Small intestine (tissue), 7 donors: ENCODE results near the gene CBFB. TPM values are rescaled to one million over a fixed set of nuclear protein-coding genes. Genes with fewer than 3 reads are reported as not detected.

Source experiments
- DNase-seq, 2 donors: peaks; one replicate each; pipeline versions ENCODE4 v3.0.0 to v3.0.0-alpha.2; 2013
- FAIRE-seq: peaks from 2 replicates; lab custom pipeline; 2012; peaks lifted over from hg19 to GRCh38; lab: Jason Lieb, UNC
- H3K27ac ChIP-seq, 3 donors: one replicate each; pipeline ENCODE4 v1.5.1; 2013; ENCODE audit warnings: low read length in 2 of 3, mild to moderate bottlenecking in 2 of 3, control low read depth in 1 of 3, inconsistent platforms in 1 of 3, low read depth in 1 of 3, moderate library complexity in 1 of 3
- H3K27me3 ChIP-seq, 3 donors: one replicate each; pipeline ENCODE4 v1.6.1; 2013; ENCODE audit warnings: low read length in 3 of 3, inconsistent platforms in 1 of 3; ENCODE audit not compliant: control insufficient read depth in 3 of 3, insufficient read depth in 3 of 3
- H3K36me3 ChIP-seq, 3 donors: one replicate each; pipeline ENCODE4 v1.6.1; 2013; ENCODE audit warnings: low read length in 3 of 3, inconsistent platforms in 1 of 3, low read depth in 1 of 3, mild to moderate bottlenecking in 1 of 3, moderate library complexity in 1 of 3; ENCODE audit not compliant: control insufficient read depth in 3 of 3, insufficient read depth in 2 of 3
- H3K4me1 ChIP-seq, 3 donors: one replicate each; pipeline ENCODE4 v1.6.1; 2013; ENCODE audit warnings: low read length in 2 of 3, inconsistent platforms in 1 of 3, low read depth in 1 of 3, mild to moderate bottlenecking in 1 of 3, moderate library complexity in 1 of 3; ENCODE audit not compliant: control insufficient read depth in 3 of 3, insufficient read depth in 2 of 3
- H3K4me3 ChIP-seq, 3 donors: one replicate each; pipeline ENCODE4 v1.5.1; 2013; ENCODE audit warnings: low read length in 3 of 3, control low read depth in 1 of 3, inconsistent platforms in 1 of 3, low read depth in 1 of 3, mild to moderate bottlenecking in 1 of 3, moderate library complexity in 1 of 3
- H3K9me3 ChIP-seq, 2 donors: one replicate each; pipeline ENCODE4 v1.6.1; 2013; ENCODE audit warnings: low read depth in 1 of 2, low read length in 1 of 2; ENCODE audit not compliant: control insufficient read depth in 2 of 2, insufficient read depth in 1 of 2
- WGBS, 3 donors: extraction: QIAGEN DNeasy Blood & Tissue Kit; methylation state at CpG; one replicate each; pipeline ENCODE4 v1.1.7; 2013; 5-methylcytosine and 5-hydroxymethylcytosine counted together
- polyA plus RNA-seq, 4 donors: library from polyadenylated mRNA; stranded (reverse) in 3 of 4; unstranded in 1 of 4; fragments of 200-250 nt in 3 of 4; fragments of 120-200 nt in 1 of 4; gene quantifications; one replicate each; pipeline versions ENCODE4 v1.2.1 to v1.2.3, GENCODE V29; 2013
- donor health status: healthy with polysubstance abuse.
- donor health status: control.
- donor health status: control.
- donor health status: Bipolar disorder and iron deficiency.
- donor health status: healthy.

The CBFB gene
- polyA plus RNA-seq, 4 donors = 5.4 to 21.6 (median 10.7) TPM

- H3K4me3 ChIP-seq = no peak overlapping the region
- H3K36me3 ChIP-seq = peaks cover 11 to 80% (median 21%) of the 10 kb centered on the region in 3 donors
- no peaks in the 10 kb centered on the region for H3K27me3 ChIP-seq
- FAIRE-seq = no peak
- H3K9me3 ChIP-seq = no peaks in the 10 kb centered on the region
- DNase-seq = no peak
- H3K27ac ChIP-seq = no peak overlapping the region
- peaks cover 0 to 5% (median 0%) of the 10 kb centered on the region in 3 donors for H3K4me1 ChIP-seq
- 97 to 99% (median 99%) methylated on average over 13 of the region's 13 CpGs for WGBS, 3 donors
These were observed 112.4 kb downstream of the CBFB start for GRCh38 chr16:67141391-67141790.

DNA sequence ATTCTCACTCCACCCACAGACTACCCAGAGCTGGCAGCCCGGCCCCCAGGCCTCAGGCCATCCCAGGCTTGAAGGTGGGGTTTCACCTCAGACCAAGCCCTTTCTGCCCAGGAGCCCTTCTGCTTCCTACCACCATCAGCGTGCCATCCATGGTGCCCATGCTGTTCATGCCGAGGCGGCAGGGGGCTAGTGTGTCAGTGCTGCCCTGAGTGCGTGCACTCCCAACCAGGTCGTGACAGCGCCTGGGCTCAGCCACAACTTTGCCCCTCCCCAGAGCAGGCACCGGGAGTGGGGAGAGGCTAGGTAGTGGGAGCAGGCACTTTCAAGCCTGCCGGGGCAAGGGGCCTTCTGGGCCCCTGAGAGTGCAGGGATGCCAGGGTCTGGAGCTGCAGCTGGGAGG is 113.4 kb downstream of the CBFB start:
- no peak overlapping the region for H3K4me3 ChIP-seq
- FAIRE-seq = no peak
- H3K9me3 ChIP-seq = no peaks in the 10 kb centered on the region
- H3K4me1 ChIP-seq = peaks cover 0 to 5% (median 0%) of the 10 kb centered on the region in 3 donors
- peaks cover 11 to 84% (median 26%) of the 10 kb centered on the region in 3 donors for H3K36me3 ChIP-seq
- WGBS, 3 donors = 93 to 99% (median 94%) methylated on average over 8 to 9 of the region's 9 CpGs
- no peak for DNase-seq
- H3K27me3 ChIP-seq = no peaks in the 10 kb centered on the region
- H3K27ac ChIP-seq = no peak overlapping the region

DNA sequence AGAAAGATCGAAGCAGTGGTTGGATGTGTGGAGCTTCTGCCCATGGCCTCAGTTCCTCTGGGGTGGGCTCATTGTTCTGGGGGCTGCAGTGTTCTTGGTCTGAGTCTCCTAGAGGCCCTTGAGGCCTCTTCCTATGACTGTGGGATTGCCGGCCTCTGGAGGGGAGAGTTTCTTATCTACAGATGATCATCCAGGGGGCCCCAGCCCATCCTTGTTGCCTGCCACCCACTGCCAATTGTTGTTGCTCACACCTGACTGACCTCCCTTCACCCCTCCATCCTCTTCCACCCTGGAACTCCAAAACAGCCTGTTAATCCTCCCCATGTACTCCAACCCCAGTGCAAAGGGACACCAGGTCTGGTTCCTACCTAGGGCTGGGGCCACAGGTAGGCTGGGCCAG is 116.0 kb downstream of the CBFB start:
- H3K4me1 ChIP-seq = no peaks in the 10 kb centered on the region
- DNase-seq = no peak
- H3K36me3 ChIP-seq = peaks cover 11 to 91% (median 24%) of the 10 kb centered on the region in 3 donors
- WGBS, 3 donors = 96% methylated on average over 2 of the region's 2 CpGs
- no peak overlapping the region for H3K4me3 ChIP-seq
- FAIRE-seq = no peak
- H3K27ac ChIP-seq = no peak overlapping the region
- H3K27me3 ChIP-seq = peaks cover 0 to 10% (median 0%) of the 10 kb centered on the region in 3 donors
- no peaks in the 10 kb centered on the region for H3K9me3 ChIP-seq

GRCh38 chr16:67145746-67146145 is 116.8 kb downstream of the CBFB start:
- FAIRE-seq = no peak
- 87 to 95% (median 91%) methylated on average over 2 of the region's 2 CpGs for WGBS, 3 donors
- H3K4me1 ChIP-seq = peaks cover 0 to 5% (median 0%) of the 10 kb centered on the region in 3 donors
- peaks cover 11 to 85% (median 21%) of the 10 kb centered on the region in 3 donors for H3K36me3 ChIP-seq
- peaks cover 0 to 18% (median 0%) of the 10 kb centered on the region in 3 donors for H3K27me3 ChIP-seq
- no peaks in the 10 kb centered on the region for H3K9me3 ChIP-seq
- H3K4me3 ChIP-seq = no peak overlapping the region
- no peak for DNase-seq
- H3K27ac ChIP-seq = no peak overlapping the region

- WGBS, 3 donors = 84 to 91% (median 87%) methylated on average over 7 of the region's 7 CpGs
- peak in 1 of 2 donors; percentile 20 for DNase-seq
- Histone ChIP-seq H3K27me3 (peaks cover 0 to 28% (median 0%) of the 10 kb centered on the region in 3 donors), H3K4me1 (peaks cover 0 to 15% (median 0%) of the 10 kb centered on the region in 3 donors), H3K9me3 (no peaks in the 10 kb centered on the region), H3K4me3 (no peak overlapping the region), H3K36me3 (peaks cover 7 to 75% (median 14%) of the 10 kb centered on the region in 3 donors), H3K27ac (no peak overlapping the region)
- FAIRE-seq = no peak
These were observed 117.8 kb downstream of the CBFB start for GRCh38 chr16:67146523-67147357.

DNA sequence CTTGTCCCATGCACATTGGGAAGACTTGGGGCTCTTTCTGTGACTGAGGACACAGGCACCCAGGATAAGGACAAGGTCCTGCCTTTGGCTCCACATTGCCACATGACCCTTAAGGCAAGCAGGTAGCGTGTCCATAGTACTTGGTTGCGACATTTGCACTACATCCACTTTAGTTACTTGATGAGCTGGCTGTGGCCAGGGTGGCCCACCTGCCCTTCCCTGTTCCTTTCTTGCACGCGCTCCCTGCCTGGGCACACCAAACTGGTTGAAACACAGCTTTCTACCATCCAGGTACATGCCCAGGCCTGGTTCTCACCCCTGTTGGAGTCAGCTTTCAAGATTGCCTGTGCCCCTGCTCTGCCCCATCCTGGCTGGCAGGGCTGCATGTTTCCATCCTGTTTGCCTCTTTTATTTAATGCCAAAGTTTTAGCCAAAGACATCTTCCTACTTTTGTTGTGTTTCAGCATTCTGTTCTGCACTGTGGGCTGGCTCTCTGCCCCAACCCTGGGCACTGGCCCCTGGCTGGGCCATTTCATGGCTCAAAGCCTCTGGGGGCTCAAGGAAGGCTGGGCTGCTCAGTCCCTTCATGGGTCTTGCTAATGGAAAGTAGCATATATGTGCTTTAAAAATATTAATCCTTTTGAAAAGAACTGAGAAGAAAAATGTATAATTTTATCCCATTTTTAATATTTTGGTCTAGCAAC is 118.6 kb downstream of the CBFB start:
- peaks cover 0 to 16% (median 0%) of the 10 kb centered on the region in 3 donors for H3K4me1 ChIP-seq
- no peak overlapping the region for H3K27ac ChIP-seq
- FAIRE-seq (no peak), DNase-seq (no peak)
- H3K4me3 ChIP-seq = no peak overlapping the region
- peaks cover 4 to 67% (median 10%) of the 10 kb centered on the region in 3 donors for H3K36me3 ChIP-seq
- H3K27me3 ChIP-seq = peaks cover 0 to 32% (median 0%) of the 10 kb centered on the region in 3 donors
- WGBS, 3 donors = 96 to 98% (median 97%) methylated on average over 4 of the region's 4 CpGs
- no peaks in the 10 kb centered on the region for H3K9me3 ChIP-seq

DNA sequence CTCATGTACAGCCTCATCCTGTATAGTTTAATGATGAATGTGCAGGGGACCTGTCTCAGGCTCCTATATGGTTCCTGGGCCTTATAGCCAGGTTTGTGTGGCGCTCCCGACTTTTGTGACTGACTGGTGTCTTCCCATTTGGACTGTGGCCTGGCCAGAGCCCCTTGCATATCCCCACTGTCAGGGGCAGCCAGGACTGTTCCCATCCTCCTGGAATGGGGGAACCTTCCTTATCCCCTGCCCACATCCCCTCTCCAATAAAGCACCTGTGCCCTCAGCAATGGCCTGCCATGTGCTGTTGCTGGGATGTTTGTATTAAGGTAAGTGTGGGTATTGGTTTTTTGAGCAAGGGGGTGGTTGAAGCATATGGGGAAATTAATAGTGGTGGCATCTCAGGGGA is 119.3 kb downstream of the CBFB start:
- peaks cover 4 to 60% (median 10%) of the 10 kb centered on the region in 3 donors for H3K36me3 ChIP-seq
- DNase-seq (no peak), FAIRE-seq (no peak)
- H3K27me3 ChIP-seq = peaks cover 0 to 38% (median 0%) of the 10 kb centered on the region in 3 donors
- H3K4me3 ChIP-seq = no peak overlapping the region
- H3K9me3 ChIP-seq = no peaks in the 10 kb centered on the region
- no peak overlapping the region for H3K27ac ChIP-seq
- 91 to 93% (median 92%) methylated on average over 2 of the region's 2 CpGs for WGBS, 3 donors
- peaks cover 0 to 16% (median 0%) of the 10 kb centered on the region in 3 donors for H3K4me1 ChIP-seq

DNA sequence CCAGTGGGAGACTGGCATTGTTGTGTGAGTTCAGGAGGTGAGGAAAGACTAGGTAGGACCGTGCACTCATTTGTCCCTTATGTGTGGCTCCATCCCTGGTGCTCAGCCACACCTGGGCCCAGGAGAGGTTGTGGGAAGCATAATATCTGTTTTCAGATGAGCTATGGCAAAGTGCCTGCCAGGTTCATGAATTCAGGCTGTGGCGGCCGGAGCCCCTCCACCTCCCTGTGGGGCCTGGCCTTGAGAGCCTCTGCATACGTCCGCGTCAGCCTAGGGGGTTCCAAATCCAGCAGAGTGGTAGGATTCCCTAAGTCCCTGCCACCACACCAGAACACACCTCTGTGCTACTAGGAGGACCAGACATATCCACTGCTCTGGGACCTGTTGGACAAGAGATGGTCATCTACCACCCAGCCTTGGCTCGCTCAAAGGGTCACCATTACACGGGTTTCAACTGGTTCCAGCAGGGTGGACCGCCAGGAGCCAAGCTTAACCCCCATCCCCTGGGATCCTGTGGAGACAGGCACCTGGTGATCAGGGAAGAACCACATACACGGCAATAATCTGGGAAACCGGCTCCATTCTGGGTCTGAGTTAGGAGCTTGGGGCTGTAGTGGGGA is 119.8 kb downstream of the CBFB start:
- FAIRE-seq = no peak
- 89 to 93% (median 91%) methylated on average over 11 of the region's 11 CpGs for WGBS, 3 donors

More for the DNA sequence above, 119.8 kb downstream of the CBFB start:
- Histone ChIP-seq H3K27ac (no peak overlapping the region), H3K27me3 (peaks cover 0 to 43% (median 0%) of the 10 kb centered on the region in 3 donors), H3K36me3 (peaks cover 4 to 55% (median 10%) of the 10 kb centered on the region in 3 donors), H3K4me1 (peaks cover 0 to 16% (median 0%) of the 10 kb centered on the region in 3 donors), H3K4me3 (no peak overlapping the region), H3K9me3 (no peaks in the 10 kb centered on the region)
- DNase-seq = no peak
